Measurements from ENCODE around the gene PIK3C3.

DNA sequence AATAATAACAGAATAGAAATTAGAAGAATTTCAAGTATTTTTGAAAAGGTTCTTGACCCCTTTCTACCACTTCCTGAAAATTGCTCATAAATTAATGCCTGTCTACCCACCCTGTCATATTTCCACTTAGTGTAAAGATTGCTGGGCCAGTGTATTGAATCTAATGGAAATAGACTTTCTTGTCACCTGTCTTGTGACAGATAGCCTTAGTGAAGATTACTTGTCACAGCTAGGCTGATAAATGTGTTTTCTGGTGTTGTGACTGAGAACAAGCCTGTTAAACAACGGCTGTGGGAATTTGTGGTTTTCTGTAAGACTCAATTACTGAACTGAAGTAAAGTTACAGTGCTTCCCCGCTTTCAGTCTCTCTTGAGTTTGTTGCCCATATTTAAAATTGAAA is 37.0 kb downstream of the PIK3C3 start:
- TF ChIP-seq, protein P1, sequence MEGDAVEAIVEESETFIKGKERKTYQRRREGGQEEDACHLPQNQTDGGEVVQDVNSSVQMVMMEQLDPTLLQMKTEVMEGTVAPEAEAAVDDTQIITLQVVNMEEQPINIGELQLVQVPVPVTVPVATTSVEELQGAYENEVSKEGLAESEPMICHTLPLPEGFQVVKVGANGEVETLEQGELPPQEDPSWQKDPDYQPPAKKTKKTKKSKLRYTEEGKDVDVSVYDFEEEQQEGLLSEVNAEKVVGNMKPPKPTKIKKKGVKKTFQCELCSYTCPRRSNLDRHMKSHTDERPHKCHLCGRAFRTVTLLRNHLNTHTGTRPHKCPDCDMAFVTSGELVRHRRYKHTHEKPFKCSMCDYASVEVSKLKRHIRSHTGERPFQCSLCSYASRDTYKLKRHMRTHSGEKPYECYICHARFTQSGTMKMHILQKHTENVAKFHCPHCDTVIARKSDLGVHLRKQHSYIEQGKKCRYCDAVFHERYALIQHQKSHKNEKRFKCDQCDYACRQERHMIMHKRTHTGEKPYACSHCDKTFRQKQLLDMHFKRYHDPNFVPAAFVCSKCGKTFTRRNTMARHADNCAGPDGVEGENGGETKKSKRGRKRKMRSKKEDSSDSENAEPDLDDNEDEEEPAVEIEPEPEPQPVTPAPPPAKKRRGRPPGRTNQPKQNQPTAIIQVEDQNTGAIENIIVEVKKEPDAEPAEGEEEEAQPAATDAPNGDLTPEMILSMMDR (conservative IDR thresholded peaks at IDR 0.05; ENCODE audit: low read length): no peak
- no peak for TF ChIP-seq EZH2phosphoT487 (IDR thresholded peaks at IDR 0.05; ENCODE audit: borderline replicate concordance, low read depth, low read length)

Measured in OCI-LY7 (cell line).